HG02571 (cell line): Measurements from ENCODE around the gene CLTB.

Source experiments
- ATAC-seq: cut with Tn5 transposase; IDR thresholded peaks from one replicate; pipeline ENCODE4 v1.9.1; 2021; ENCODE audit warnings: mild to moderate bottlenecking, moderate library complexity; ENCODE audit not compliant: unreplicated experiment

Gene CLTB

GRCh38 chr5:176406436-176407052, 9.8 kb downstream of the CLTB start:
- ATAC-seq, result no peak

- no peak for ATAC-seq
Observed at GRCh38 chr5:176405656-176406435, 10.5 kb downstream of the CLTB start.

DNA sequence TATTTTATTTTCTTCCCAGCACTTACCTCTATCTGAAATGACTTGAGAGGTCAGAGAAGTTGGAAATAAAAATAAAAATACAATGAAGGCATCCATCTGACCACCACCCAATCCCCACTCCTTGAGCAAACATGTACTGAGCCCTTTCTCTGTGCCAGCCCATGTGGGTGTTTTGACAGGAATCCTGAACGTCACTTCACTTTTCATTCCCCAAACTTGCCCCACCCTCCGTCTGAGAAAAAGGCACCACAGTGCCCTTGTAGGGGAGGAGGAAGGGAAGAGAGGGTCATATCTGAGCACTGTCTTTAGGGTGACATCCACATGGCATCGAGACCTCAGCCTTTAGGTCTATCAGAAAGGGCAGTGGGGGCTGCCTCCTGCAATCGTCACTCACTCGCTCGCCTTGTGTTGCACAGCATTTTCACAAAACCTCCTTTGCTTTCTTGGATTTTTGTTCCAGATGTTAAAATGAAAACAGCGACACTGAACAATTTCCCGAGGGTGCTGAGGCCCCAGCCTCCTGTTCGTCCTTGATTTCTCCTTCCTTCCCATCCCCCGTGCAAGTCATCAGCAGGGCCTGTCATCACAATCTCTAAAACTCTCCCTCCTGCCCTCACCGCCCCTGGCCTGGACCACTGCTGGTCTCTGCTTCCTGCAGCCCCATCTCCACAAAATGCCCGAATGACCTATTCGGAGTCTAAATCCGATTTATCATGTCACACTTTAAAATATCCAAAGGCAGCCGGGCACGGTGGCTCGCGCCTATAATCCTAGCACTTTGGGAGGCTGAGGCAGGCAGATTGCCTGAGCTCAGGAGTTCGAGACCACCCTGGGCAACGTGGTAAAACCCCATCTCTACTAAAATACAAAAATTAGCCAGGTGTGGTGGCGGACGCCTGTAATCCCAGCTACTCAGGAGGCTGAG, 14.8 kb downstream of the CLTB start:
- ATAC-seq, result no peak

DNA sequence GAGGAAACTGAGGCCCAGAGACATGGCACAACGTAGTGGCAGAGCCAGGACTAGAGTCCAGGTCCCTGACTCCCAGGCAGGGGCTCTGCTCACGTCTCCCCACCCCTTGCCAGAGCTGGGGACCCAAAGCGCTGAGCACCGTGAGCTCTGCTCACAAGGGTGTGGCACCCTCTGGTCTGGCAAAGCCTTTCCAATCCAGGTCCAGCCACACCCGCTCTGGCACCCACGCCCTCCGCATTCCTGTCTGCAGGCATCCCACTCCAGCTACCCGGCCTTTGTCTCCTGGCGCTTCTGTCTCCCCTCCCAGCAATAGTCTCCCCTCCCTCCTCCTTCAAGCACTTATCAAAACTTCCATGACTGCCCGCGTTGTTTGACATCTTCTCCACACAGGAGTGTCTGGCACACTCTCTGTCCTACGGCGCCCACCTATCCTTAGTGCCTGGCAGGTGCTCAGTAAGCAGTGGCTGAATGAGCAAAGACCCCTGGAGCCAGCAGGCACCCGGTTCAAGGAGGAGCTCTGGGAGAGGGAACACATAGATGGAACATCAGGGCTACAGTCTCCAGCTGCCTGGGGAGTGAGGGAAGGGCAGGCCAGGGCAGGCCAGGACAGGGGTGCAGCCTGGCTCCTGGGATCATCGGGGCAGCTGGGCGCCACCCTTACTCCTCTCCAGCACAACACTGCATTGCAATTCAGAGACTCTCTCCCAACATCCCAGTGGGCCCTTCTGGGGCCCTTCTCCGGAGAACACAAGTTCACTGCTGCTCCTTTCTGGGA, 15.8 kb downstream of the CLTB start:
- no peak for ATAC-seq

DNA sequence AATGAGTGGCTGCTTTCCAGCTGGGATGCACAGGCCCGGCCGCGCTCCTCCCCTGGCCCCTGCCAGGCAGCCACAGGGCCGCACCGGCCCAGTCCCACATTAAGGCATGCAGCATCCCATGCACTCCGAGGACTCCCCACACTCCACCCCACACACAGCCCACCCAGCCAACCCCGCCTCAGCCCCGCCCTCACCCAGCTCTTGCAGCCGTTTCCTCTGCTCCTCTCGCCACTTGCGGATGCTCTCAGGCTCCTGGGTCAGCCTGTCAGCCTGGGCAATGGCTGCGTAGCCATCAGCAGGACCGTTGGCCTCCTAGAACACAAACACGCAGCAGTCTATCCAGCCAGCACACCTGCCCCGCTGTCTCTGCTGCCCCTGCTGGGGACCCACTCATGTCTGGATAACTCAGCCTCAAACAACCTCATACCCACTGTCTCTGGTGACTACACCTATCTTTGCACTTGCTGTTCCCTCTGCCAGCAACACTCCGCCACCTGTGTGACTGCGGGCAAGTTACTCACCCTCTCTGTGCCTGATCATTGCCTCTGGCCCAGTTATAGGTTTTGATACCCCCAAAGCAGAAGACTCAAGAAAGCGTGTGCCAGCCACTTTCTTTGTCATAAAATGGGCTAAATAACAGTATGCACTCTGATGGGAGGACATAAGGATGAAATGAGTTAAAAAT, 18.5 kb downstream of the CLTB start:
- ATAC-seq, result no peak

GRCh38 chr5:176396330-176396729, 20.0 kb downstream of the CLTB start:
- no peak for ATAC-seq

- ATAC-seq, result no peak
Observed at GRCh38 chr5:176394881-176395675, 21.3 kb downstream of the CLTB start.

DNA sequence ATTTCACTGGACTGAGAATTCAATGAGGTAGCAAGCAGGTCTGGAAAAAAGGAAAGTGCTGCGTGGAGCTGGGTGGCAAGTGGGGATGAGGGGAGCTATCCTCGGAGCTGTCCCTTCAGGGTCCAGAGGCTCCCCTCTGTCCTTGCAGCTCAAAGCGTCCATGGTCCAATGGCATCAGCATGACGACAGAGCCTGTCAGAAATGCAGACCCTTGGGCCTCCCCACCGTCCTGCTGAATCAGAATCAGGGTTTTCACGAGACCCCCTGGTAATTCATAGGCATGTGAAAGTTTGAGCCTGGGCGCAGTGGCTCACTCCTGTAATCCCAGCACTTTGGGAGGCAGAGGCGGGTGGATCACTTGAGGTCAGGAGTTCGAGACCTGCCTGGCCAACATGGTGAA, 22.2 kb downstream of the CLTB start:
- no peak for ATAC-seq

DNA sequence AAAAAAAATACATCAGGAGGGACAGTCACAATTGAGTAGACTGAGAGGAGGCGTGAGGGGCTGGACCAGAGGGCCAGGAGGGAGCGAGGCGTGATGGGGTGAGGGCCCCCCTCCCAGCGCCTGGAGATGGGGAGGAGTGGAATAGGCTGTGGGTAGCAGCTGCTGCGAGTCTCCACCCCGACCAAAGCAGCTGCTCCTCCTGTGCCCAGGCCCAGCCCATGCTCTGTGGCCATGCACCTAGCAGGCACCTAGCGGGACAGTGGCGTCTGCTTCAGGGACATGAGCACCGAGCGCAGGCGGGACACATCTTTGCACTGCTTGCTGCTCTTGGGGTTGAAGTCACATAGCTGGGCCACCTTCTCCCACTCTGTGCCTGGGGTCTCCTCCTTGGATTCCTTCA, 23.8 kb downstream of the CLTB start:
- ATAC-seq, result no peak

- ATAC-seq, result no peak
Observed at GRCh38 chr5:176391999-176392398, 24.3 kb downstream of the CLTB start.

DNA sequence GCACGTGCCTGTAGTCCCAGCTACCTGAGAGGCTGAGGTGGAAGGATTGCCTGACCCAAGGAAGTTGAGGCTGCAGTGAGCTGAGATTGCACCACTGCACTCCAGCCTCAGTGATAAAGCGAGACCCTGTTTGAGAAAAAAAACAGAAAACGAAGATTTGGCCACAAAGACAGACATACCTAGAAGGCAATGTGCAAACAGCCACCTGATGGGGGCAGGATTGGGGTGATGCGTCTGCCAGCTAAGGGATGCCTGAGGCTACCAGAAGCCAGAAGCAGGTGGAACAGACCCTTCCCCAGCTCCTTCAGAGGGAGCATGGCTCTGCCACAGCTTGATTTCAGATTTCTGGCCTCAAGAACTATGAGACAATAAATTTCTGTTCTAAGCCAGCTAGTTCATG, 24.9 kb downstream of the CLTB start:
- no peak for ATAC-seq

- peak; percentile 24 for ATAC-seq
Observed at GRCh38 chr5:176389135-176390123, 26.9 kb downstream of the CLTB start.

DNA sequence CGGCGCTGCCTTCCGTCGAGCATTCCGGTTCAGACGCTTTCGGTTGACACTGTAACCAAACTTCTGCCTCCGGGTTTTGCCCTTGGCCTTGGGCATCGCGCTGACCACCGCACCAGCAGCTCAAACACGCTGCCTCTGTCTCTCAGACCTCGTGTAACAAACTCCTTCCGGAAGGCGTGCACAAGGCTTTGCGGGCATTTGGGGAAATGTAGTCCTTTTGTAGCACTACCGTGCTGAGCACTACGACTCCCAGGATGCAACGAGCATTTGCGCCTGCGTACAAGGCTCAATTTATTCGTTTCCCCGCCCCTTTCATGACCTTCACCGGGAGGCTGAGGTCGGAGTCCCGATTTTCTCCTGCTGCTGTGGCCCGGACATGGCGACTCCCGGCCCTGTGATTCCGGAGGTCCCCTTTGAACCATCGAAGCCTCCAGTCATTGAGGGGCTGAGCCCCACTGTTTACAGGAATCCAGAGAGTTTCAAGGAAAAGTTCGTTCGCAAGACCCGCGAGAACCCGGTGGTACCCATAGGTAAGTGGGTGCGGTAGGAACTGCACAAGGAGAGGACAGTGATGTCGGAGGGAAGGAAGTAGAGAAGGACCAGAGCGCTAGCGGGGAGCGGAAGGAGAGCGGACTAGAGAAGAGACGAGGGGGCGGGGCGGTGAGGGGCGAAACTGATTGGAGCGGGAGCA, 27.8 kb downstream of the CLTB start, which contains the start of the genes HIGD2A and NOP16:
HIGD2A (plus strand) TSS at position 308 of the 691 bp plus-strand sequence; CDS start at position 377, 69 bp downstream.
NOP16 (minus strand) TSS at position 155 of the 691 bp plus-strand sequence; CDS start at position 96, 59 bp downstream.
- peak; percentile 88 for ATAC-seq

GRCh38 chr5:176388003-176388443, 28.3 kb downstream of the CLTB start:
- ATAC-seq, result no peak

- ATAC-seq, result no peak
Observed at GRCh38 chr5:176387384-176387925, 28.9 kb downstream of the CLTB start.

GRCh38 chr5:176386491-176386890, 29.8 kb downstream of the CLTB start:
- ATAC-seq, result no peak

DNA sequence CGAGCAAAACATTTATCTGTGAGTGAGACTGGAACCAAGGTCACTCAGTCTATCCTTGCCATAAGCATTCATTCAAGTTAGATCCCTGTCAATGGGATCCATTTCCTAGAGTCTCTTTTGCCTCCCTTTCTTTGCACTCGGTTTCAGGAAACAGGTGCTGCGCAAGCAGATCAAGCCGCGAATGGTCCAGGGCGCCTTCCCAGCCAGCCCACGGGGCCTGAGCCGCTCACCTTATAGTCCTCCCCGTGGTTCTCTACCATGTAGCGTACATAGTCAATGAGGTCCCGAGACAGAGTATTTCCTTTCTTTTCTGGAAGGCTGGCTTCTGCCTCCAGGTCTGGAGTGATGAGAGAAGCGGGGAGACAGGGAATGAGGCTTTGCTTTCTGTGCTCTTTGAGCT, 31.3 kb downstream of the CLTB start:
- no peak for ATAC-seq
